ENCODE data around the gene CECR2.
"Not testable (repeated sequence)": the region's sequence is repeated elsewhere in the genome, so short reads cannot be mapped to it uniquely, and the experiment has no call there.

Gene CECR2

DNA sequence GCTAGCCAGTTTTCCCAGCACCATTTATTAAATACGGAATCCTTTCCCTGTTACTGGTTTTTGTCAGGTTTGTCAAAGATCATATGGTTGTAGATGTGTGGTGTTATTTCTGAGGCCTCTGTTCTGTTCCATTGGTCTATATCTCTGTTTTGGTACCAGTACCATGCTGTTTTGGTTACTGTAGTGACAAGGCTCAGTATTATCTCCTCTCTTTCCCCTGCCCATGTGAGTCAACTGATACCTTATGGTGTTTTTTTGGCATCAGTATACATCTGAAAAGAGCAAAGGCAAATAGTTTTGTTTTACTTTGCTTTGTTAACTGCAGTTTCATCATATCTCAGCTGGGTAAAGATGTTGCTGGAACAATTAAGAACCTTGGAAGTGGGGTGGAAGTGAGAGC lies 152.7 kb downstream of the CECR2 start:
- DNase-seq, result not testable (repeated sequence)

GRCh38 chr22:17523925-17524324 lies 154.7 kb downstream of the CECR2 start:
- no peak for DNase-seq

- DNase-seq, result no peak
These were observed 167.0 kb downstream of the CECR2 start for GRCh38 chr22:17536269-17536668.

- DNase-seq, result no peak
These were observed 167.9 kb downstream of the CECR2 start for GRCh38 chr22:17537155-17537554.

DNA sequence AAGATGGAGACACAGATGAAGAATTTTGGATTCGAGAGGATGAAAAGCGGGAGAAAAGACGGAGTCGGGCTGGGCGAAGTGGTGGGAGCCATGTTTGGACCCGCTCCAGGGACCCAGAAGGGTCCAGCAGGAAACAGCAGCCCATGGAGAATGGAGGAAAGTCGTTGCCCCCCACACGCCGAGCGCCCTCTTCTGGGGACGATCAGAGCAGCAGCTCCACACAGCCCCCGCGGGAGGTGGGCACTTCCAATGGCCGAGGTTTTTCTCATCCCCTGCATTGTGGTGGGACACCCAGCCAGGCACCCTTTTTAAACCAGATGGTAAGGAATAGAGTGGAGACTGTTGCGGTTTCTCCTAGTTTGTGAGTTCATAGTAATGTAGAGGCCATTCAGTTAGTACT lies 171.2 kb downstream of the CECR2 start:
- DNase-seq, result no peak

DNA sequence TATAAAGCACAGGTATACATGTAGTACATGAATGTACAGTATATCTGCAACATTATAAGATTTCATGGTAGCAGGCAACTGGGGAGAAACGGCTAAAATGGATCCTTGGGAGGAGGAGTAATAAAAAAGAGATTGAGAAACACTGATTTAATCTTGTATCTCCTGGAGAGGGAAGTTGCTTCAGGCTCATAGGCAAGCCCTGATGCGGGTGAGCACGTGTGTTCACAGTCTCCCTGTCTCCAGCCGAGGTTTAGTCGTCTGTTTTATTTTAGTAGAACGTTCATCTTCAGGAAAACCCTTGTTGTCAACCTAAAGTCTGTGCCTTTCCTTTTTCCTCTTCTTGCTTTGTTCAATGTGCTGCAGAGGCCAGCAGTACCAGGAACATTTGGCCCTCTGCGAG lies 172.2 kb downstream of the CECR2 start:
- no peak for DNase-seq

DNA sequence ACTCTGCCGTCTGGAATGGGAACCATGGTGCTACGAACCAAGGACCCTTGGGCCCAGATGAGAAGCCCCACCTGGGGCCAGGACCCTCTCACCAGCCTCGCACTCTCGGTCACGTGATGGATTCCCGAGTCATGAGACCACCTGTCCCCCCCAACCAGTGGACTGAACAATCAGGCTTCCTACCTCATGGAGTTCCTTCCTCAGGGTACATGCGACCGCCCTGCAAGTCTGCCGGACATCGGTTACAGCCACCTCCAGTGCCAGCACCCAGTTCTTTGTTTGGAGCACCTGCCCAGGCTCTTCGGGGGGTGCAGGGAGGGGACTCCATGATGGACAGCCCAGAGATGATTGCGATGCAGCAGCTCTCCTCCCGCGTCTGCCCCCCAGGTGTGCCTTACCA lies 173.2 kb downstream of the CECR2 start:
- no peak for DNase-seq

- DNase-seq, result no peak
These were observed 178.9 kb downstream of the CECR2 start for GRCh38 chr22:17548010-17548755.

- DNase-seq, result no peak
These were observed 179.4 kb downstream of the CECR2 start for GRCh38 chr22:17548756-17549035.

- no peak for DNase-seq
These were observed 179.9 kb downstream of the CECR2 start for GRCh38 chr22:17549183-17549582.

DNA sequence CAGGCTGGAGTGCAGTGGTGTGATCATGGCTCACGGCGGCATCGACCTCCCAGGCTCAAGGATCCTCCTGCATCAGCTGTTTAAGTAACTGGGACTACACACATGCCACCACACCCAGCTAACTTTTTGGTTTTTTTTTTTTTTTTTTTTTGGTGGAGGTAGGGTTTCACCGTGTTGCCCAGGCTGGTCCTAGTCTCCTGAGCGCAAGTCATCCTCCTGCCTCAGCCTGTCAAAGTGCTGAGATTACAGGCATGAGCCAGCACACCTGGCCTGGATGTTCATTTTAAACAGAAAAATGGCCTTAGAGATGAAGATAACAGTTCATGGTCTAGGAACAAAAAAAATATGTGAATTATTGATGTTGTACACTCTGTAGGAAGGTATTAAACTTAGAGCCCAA lies 180.4 kb downstream of the CECR2 start:
- no peak for DNase-seq

DNA sequence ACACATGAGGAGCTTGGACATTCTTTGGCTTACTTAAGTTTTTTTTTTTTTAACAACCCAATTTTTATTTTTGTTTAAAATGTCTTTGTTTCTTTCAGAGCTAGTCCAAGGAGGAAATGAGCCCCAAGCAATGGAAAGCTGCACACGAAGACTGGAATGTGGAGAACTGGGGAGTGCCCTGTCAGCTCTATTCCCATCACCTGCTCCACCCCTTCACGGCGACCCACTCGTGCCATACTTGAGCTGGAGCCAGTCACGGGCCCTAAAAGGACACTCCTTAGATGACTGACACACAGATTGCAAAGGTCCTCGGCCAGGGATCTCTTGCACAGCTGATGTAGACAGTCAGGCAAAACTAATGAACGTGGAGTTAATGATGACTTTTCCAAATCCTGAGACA lies 183.5 kb downstream of the CECR2 start:
- no peak for DNase-seq

DNA sequence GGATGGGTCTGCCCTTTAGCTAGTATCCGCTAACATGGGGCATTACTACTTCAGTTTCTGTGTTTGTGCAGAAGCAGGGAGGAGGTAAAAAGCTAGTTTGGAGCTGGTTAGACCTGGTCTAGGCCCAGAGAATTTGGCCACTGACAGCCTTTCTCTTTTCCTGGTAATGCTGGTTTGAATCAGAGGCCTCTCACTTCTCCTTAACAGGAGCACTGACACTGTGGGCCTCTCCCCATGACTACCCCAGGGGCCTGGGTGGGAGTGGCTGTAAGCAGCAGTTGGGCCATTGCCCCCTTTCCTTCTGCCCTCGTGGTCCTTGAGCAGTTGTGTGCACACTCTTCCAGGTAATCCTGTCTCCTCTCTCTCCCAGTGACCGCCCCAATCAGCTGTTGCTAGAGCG lies 185.6 kb downstream of the CECR2 start:
- no peak for DNase-seq

DNA sequence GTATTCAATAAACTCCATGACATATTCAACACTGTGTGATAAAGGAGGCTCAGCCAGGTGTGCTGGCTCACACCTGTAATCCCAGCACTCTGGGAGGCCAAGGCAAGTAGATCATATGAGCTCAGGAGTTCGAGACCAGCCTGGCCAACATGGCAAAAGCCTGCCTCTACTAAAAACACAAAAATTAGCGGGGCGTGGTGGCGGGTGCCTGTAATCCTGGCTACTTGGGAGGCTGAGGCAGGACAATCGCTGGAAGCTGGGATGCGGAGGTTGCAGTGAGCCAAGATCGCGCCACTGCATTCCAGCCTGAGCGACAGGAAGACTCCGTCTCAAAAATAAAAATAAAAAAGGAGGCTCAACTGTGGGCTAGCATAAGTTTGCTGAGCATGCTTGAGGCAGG lies 189.9 kb downstream of the CECR2 start:
- DNase-seq, result no peak

GRCh38 chr22:17562906-17563870 lies 193.9 kb downstream of the CECR2 start, which contains the start of gene SLC25A18:
Gene SLC25A18, plus strand, starts transcription at chr22:17563498. Its CDS starts 16,447 bp downstream, at chr22:17579945.
- no peak for DNase-seq

GRCh38 chr22:17563936-17564391 lies 194.7 kb downstream of the CECR2 start:
- no peak for DNase-seq

DNA sequence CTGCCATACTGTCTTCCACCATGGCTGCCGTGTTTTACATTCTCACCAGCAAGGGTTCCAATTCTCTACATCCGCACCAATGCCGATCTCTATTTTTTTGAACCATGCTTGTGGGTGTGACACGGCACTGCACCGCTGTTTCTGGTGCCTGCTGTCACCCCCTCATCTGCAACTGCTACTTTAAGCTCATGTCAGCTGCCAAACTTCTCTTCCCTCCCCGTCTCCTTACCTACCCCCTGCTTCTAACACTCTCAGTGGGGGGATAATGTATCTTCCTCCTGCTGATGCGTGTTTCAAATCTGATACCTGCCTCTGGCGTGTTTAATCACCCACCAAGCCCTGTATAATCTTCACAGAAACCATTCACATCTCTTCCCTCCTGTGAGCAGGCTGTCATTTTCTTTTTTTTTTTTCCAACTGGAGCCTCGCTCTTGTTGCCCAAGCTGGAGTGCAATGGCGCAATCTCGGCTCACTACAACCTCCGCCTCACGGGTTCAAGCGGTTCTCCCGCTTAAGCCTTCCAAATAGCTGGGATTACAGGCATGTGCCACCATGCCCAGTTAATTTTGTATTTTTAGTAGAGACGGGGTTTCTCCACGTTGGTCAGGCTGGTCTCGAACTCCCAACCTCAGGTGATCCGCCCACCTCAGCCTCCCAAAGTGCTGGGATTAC lies 196.9 kb downstream of the CECR2 start:
- not testable (repeated sequence) for DNase-seq

DNA sequence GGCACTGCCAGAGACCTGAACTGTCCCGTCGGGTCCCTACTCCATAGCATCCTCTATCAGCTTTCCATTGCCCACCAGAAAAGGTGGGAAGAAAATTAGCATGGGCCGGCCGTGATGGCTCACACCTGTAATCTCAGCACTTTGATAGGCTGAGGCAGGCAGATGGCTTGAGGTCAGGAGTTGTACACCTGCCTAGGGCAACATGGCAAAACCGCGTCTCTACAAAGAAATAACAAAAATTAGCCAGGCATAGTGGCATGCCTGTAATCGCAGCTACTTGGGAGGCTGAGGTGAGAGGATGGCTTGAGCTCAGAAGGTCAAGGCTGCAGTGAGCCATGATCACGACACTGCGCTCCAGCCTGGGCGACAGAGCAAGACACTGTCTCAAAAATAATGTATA lies 197.5 kb downstream of the CECR2 start:
- DNase-seq, result no peak

DNA sequence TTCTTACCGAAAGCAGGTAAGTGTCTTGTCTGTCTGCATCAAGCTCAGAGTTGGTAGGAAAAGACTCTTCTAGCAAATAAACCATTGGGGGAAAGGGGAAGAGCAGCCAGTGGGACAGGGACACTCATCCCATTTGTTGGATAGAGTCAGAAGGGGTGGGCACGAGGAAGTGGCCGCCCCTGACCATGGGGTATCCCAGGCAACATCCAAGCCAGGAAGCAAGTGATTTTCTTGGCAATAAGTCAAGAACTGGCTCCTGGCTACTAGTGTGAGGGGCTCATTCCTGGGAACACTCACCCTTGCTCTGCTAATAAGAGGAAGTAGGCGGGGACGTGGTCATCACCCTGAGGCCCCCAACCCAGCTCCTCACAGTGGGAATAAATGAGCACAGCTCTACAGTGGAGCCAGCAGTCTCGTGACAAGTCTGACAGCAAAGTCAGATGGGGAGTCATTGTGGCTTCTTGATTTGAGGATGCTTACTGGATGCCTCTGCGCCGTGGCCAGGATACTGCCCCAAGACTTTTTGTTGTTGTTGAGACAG lies 200.8 kb downstream of the CECR2 start:
- no peak for DNase-seq

DNA sequence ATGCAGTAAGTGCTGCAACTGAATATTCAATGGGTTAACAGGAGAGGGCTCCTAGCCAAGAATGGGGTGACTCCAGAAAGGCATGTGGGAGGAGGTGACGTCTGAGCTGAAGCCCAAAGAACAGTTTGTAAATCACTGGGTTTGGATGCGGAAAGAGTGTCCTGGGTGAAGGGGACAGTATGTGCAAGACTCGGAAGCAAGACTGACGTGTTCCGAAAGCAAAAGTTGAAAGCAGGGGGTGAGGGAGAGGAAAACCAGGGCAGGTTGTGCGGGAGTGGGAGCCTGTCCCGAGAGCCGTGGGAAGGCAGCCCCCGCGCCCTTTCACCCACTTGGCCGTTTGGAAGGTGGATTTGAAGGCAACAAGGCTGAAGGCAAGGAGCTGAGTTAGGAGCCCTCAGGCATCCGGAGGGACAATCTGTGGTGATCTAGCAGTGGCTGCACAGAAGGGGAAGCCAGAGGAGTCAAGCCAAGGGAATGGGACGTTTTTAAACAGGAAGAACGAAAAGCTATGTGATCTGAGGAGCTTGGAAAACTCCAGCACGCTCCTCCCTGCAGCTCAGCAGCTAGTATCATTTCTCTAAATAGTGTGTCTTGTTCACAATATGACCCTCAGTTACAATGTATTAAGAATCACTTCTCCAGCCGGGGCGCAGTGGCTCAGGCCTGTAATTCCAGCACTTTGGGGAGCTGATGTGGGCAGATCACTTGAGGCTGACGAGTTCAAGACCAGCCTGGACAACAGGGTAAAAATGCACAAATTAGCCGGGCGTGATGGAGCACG lies 201.8 kb downstream of the CECR2 start:
- no peak for DNase-seq

GRCh38 chr22:17575151-17575550 lies 205.9 kb downstream of the CECR2 start:
- DNase-seq, result no peak

GRCh38 chr22:17575681-17576080 lies 206.4 kb downstream of the CECR2 start:
- DNase-seq, result no peak

Measured in stimulated activated CD4-positive, alpha-beta T cell treated with anti-CD3 and anti-CD28 coated beads, Interleukin-4, amount 100 ng/mL, for 24 hours (primary cell).